OCI-LY1 (cell line): ENCODE data around the gene PDZRN3.

Experiments used
- EZH2 ChIP-seq: fragments of 200-600 bp; sonication (generic), shearing (Covaris generic); IDR thresholded peaks from 2 replicates; pipeline ENCODE4 v1.8.0; 2017; ENCODE audit warnings: borderline replicate concordance, mixed run types, mild to moderate bottlenecking, antibody characterized with exemption, low read length, moderate library complexity, mixed read lengths
- TF ChIP-seq, protein P1 (sequence below): fragments of 200-600 bp; sonication (generic), shearing (Covaris generic); IDR thresholded peaks from 2 replicates; pipeline ENCODE4 v1.5.1; 2017; ENCODE audit warnings: mild to moderate bottlenecking, antibody characterized with exemption, low read length, moderate library complexity, mixed read lengths

DNA sequence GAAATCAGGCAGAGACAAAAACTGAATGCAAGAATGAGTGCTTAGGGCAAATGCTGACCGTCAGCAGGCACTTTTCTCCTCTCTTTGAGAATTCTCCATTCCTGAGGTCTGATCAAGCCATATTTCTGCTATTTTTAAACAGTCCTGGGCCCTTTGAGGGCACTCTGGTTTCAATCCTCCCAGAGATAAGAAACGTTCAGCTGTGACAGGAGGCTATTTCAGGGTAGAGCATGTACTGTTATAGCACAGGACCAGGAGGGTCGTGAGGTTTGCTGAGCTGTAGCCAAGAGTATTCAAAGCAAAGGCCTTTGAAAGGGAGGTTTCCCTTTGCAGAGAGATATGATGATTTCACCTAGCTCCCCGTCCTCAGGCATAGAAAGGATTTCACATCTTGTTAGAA lies 39.6 kb upstream of the PDZRN3 start:
- no peak for TF ChIP-seq EZH2
- TF ChIP-seq, protein P1, sequence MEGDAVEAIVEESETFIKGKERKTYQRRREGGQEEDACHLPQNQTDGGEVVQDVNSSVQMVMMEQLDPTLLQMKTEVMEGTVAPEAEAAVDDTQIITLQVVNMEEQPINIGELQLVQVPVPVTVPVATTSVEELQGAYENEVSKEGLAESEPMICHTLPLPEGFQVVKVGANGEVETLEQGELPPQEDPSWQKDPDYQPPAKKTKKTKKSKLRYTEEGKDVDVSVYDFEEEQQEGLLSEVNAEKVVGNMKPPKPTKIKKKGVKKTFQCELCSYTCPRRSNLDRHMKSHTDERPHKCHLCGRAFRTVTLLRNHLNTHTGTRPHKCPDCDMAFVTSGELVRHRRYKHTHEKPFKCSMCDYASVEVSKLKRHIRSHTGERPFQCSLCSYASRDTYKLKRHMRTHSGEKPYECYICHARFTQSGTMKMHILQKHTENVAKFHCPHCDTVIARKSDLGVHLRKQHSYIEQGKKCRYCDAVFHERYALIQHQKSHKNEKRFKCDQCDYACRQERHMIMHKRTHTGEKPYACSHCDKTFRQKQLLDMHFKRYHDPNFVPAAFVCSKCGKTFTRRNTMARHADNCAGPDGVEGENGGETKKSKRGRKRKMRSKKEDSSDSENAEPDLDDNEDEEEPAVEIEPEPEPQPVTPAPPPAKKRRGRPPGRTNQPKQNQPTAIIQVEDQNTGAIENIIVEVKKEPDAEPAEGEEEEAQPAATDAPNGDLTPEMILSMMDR, result no peak
